Thyroid gland (tissue), 4 donors: Measurements from ENCODE around the gene SLC6A5. TPM values are rescaled to one million over a fixed set of nuclear protein-coding genes. Genes with fewer than 3 reads are reported as not detected.

ENCODE experiments used
- DNase-seq, 2 donors: peaks; one replicate each; pipeline ENCODE4 v3.0.0-alpha.2; 2019
- H3K27ac ChIP-seq, 3 donors: fragments of 200-600 bp; sonication (generic); 1 replicate in 2 of 3; 2 replicates in 1 of 3; pipeline ENCODE4 v1.5.1; 2016 to 2019; ENCODE audit warnings: mild to moderate bottlenecking in 1 of 3, moderate library complexity in 1 of 3
- H3K27me3 ChIP-seq: fragments of 200-600 bp; sonication (generic); one replicate; pipeline ENCODE4 v1.5.1; 2019
- H3K36me3 ChIP-seq, 2 donors: fragments of 200-600 bp; sonication (generic); one replicate each; pipeline ENCODE4 v1.5.1; 2016 to 2019
- H3K4me1 ChIP-seq, 2 donors: fragments of 200-600 bp; sonication (generic); one replicate each; pipeline ENCODE4 v1.5.1; 2017 to 2019
- H3K4me3 ChIP-seq, 3 donors: fragments of 200-600 bp; sonication (generic); replicated peaks in 1 of 3; 1 replicate in 2 of 3; 2 replicates in 1 of 3; pipeline ENCODE4 v1.5.1; 2016; ENCODE audit warnings: mild to moderate bottlenecking in 1 of 3
- H3K9me3 ChIP-seq: fragments of 200-600 bp; sonication (generic); one replicate; pipeline ENCODE4 v1.5.1; 2017
- CTCF ChIP-seq, 6 experiments: fragments of 200-600 bp in 3 of 6; fragments of 450-650 bp in 3 of 6; sonication (generic) in 3 of 6; IDR thresholded peaks; one replicate each; pipeline ENCODE4 v1.5.1; 2016 to 2019; ENCODE audit warnings: antibody characterized with exemption in 6 of 6, mild to moderate bottlenecking in 2 of 6, inconsistent platforms in 1 of 6, moderate library complexity in 1 of 6
- POLR2A ChIP-seq, 2 donors: fragments of 450-650 bp; IDR thresholded peaks; one replicate each; pipeline ENCODE4 v1.6.1; 2017; ENCODE audit warnings: antibody characterized with exemption in 2 of 2, mild to moderate bottlenecking in 2 of 2, moderate library complexity in 1 of 2
- WGBS, 2 donors: methylation state at CpG; one replicate each; pipeline ENCODE4 v1.1.5; 2017; 5-methylcytosine and 5-hydroxymethylcytosine counted together
- intact Hi-C: fragments of 100-400 bp; cut with DNase I; formaldehyde crosslinking; loops from one replicate; pipeline ENCODE4 v1.15.1; 2023
- total RNA-seq, 4 donors: library from RNA; depleted of rRNA; stranded (reverse); fragments of >200 nt; gene quantifications; one replicate each; pipeline ENCODE4 v1.2.3, GENCODE V29; 2016

Gene SLC6A5
- total RNA-seq, 4 donors from 2014 or later: not detected

- WGBS, 2 donors: 70 to 77% methylated on average over 7 of the region's 7 CpGs
- Histone ChIP-seq H3K4me3 (no peak overlapping the region), H3K27ac (no peak overlapping the region), H3K27me3 (no peaks in the 10 kb centered on the region), H3K4me1 (no peaks in the 10 kb centered on the region), H3K36me3 (no peaks in the 10 kb centered on the region), H3K9me3 (no peaks in the 10 kb centered on the region)
- intact Hi-C loops: no loop called here
- TF ChIP-seq POLR2A (IDR thresholded peaks at IDR 0.05) (no peak), CTCF (IDR thresholded peaks at IDR 0.05) (no peak)
- no peak for DNase-seq
Measured at GRCh38 chr11:20638074-20638473, 38.7 kb downstream of the SLC6A5 start.

GRCh38 chr11:20639688-20640087, 40.3 kb downstream of the SLC6A5 start:
- DNase-seq: no peak
- TF ChIP-seq POLR2A (IDR thresholded peaks at IDR 0.05): no peak
- TF ChIP-seq CTCF (IDR thresholded peaks at IDR 0.05): no peak
- no peaks in the 10 kb centered on the region for H3K9me3 ChIP-seq
- no peak overlapping the region for H3K27ac ChIP-seq
- intact Hi-C loops: loop anchor here (10.0 kb wide), 1 partner anchor 875 kb away; no protein-coding TSS in a partner anchor
- no peaks in the 10 kb centered on the region for H3K4me1 ChIP-seq
- no peak overlapping the region for H3K4me3 ChIP-seq
- 48 to 58% methylated on average over 3 of the region's 3 CpGs for WGBS, 2 donors
- H3K36me3 ChIP-seq: no peaks in the 10 kb centered on the region
- no peaks in the 10 kb centered on the region for H3K27me3 ChIP-seq

- TF ChIP-seq POLR2A (IDR thresholded peaks at IDR 0.05): no peak
- TF ChIP-seq CTCF (IDR thresholded peaks at IDR 0.05): no peak
- Histone ChIP-seq H3K36me3 (no peaks in the 10 kb centered on the region), H3K4me1 (no peaks in the 10 kb centered on the region), H3K27ac (no peak overlapping the region), H3K27me3 (no peaks in the 10 kb centered on the region), H3K9me3 (no peaks in the 10 kb centered on the region), H3K4me3 (no peak overlapping the region)
- WGBS, 2 donors: 91 to 100% methylated on average over 2 of the region's 2 CpGs
- no peak for DNase-seq
- intact Hi-C loops: loop anchor here (10.0 kb wide), 1 partner anchor 874 kb away; no protein-coding TSS in a partner anchor
Measured at GRCh38 chr11:20640401-20640800, 41.0 kb downstream of the SLC6A5 start.

- TF ChIP-seq POLR2A (IDR thresholded peaks at IDR 0.05) (no peak), CTCF (IDR thresholded peaks at IDR 0.05) (no peak)
- Histone ChIP-seq H3K27me3 (no peaks in the 10 kb centered on the region), H3K4me1 (no peaks in the 10 kb centered on the region), H3K4me3 (no peak overlapping the region), H3K27ac (no peak overlapping the region), H3K36me3 (no peaks in the 10 kb centered on the region), H3K9me3 (no peaks in the 10 kb centered on the region)
- DNase-seq: no peak
- intact Hi-C loops: loop anchor here (10.0 kb wide), 1 partner anchor 870 kb away; no protein-coding TSS in a partner anchor
- 85 to 89% methylated on average over 4 of the region's 4 CpGs for WGBS, 2 donors
Measured at GRCh38 chr11:20644360-20644759, 45.0 kb downstream of the SLC6A5 start.

GRCh38 chr11:20647976-20648565, 48.7 kb downstream of the SLC6A5 start:
- DNase-seq: peak; percentile 14 to 16
- no peaks in the 10 kb centered on the region for H3K36me3 ChIP-seq
- H3K9me3 ChIP-seq: no peaks in the 10 kb centered on the region
- no peaks in the 10 kb centered on the region for H3K27me3 ChIP-seq
- intact Hi-C loops: loop anchor here (10.0 kb wide), 1 partner anchor 867 kb away; no protein-coding TSS in a partner anchor
- H3K4me3 ChIP-seq: no peak overlapping the region
- TF ChIP-seq POLR2A (IDR thresholded peaks at IDR 0.05): no peak
- TF ChIP-seq CTCF (IDR thresholded peaks at IDR 0.05): peak; percentile 62 to 87 (median 78)
- H3K27ac ChIP-seq: no peak overlapping the region
- no peaks in the 10 kb centered on the region for H3K4me1 ChIP-seq
- 38% methylated on average over 4 of the region's 4 CpGs for WGBS, 2 donors
